Colonic mucosa (tissue), 4 donors: ENCODE data around the gene GAPVD1. TPM values are rescaled to one million over a fixed set of nuclear protein-coding genes. Genes with fewer than 3 reads are reported as not detected.

Source experiments
- DNase-seq: peaks from one replicate; pipeline ENCODE4 v3.0.0-alpha.2; 2020
- H3K27ac ChIP-seq: fragments of 200-600 bp; one replicate; pipeline ENCODE4 v1.8.0; 2021
- H3K27me3 ChIP-seq: fragments of 200-600 bp; one replicate; pipeline ENCODE4 v1.8.0; 2021
- H3K36me3 ChIP-seq: fragments of 200-600 bp; one replicate; pipeline ENCODE4 v1.8.0; 2021
- H3K4me1 ChIP-seq: fragments of 200-600 bp; one replicate; pipeline ENCODE4 v1.8.0; 2021; ENCODE audit warnings: mild to moderate bottlenecking
- H3K4me3 ChIP-seq: fragments of 200-600 bp; one replicate; pipeline ENCODE4 v1.8.0; 2021
- H3K9ac ChIP-seq, 2 donors: one replicate each; pipeline ENCODE4 v1.7.0; 2013; ENCODE audit warnings: control low read depth in 2 of 2, low read depth in 2 of 2, low read length in 2 of 2
- H3K9me3 ChIP-seq: fragments of 200-600 bp; one replicate; pipeline ENCODE4 v1.8.0; 2021
- CTCF ChIP-seq: fragments of 200-600 bp; IDR thresholded peaks from one replicate; pipeline ENCODE4 v1.8.0; 2022; ENCODE audit warnings: antibody characterized with exemption, mild to moderate bottlenecking
- intact Hi-C: fragments of 100-400 bp; cut with DNase I; formaldehyde crosslinking; loops from one replicate; pipeline ENCODE4 v1.14.1; 2022
- total RNA-seq, 2 donors: library from RNA; stranded (reverse); fragmentation: NEBNext Ultra II Directional in 1 of 2; extraction: Animal tissue kit (Norgen Biotek cat#: 25700) in 1 of 2; gene quantifications; one replicate each; pipeline ENCODE4 v1.2.1, GENCODE V29; 2021
- donor health status: healthy.
- donor health status: DM: no; HTN: no; CAD: no.
- donor health status: DM: no; HTN: no; CAD: no.

The GAPVD1 gene
- total RNA-seq, 2 donors from 2014 or later = 38.9 to 42.0 TPM

- Histone ChIP-seq H3K4me3 (no peak overlapping the region), H3K36me3 (no peaks in the 10 kb centered on the region), H3K9me3 (no peaks in the 10 kb centered on the region), H3K27ac (no peak overlapping the region), H3K4me1 (no peaks in the 10 kb centered on the region), H3K9ac (no peak overlapping the region), H3K27me3 (no peaks in the 10 kb centered on the region)
- DNase-seq = no peak
- TF ChIP-seq CTCF = no peak
- intact Hi-C loops = no loop called here
These were observed 34.0 kb downstream of the GAPVD1 start for GRCh38 chr9:125295657-125296056.

DNA sequence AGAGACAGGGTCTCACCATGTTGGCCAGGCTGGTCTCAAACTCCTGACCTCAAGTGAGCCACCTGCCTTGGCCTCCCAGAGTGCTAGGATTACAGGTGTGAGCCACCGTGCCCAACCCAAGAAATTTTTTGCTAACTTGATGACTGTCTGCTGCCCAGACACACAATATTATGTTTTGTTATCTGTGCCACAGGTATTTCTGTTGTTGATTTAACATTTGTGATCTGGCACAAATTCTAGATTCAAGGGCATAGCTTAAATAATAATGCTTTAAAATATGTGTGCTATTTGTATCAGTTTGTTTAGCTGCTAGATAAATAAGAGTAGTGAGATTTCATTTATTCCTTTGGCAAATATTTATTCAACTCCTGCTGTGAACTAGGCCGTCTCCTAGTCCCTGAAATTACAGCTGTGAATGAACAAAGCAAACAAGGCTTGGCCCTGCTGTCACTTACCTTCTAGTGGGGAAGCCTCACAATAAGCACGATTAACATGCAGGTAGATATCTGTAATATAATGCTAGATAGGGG lies 35.3 kb downstream of the GAPVD1 start:
- Histone ChIP-seq H3K36me3 (peaks cover 2% of the 10 kb centered on the region), H3K4me3 (no peak overlapping the region), H3K9me3 (no peaks in the 10 kb centered on the region), H3K27me3 (no peaks in the 10 kb centered on the region), H3K4me1 (no peaks in the 10 kb centered on the region), H3K9ac (no peak overlapping the region), H3K27ac (no peak overlapping the region)
- peak; percentile 18 for DNase-seq
- TF ChIP-seq CTCF = no peak
- intact Hi-C loops = no loop called here

DNA sequence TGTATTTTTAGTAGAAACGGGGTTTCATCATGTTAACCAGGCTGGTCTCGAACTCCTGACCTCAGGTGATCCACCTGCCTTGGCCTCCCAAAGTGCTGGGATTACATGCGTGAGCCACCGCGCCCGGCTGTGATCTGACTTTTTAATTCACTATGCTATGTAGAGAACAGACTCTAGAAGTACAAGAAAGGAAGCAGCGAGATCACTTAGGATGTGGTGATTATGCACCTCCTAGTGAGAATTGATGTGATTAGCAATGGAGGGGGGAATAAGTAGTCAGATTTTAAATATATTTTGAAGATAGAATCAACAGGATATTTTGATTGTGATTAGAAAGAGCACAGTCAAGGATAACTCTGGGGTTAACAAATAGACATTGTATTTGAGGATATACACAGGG lies 36.3 kb downstream of the GAPVD1 start:
- no peak for DNase-seq
- Histone ChIP-seq H3K9me3 (no peaks in the 10 kb centered on the region), H3K27me3 (no peaks in the 10 kb centered on the region), H3K4me1 (no peaks in the 10 kb centered on the region), H3K27ac (no peak overlapping the region), H3K36me3 (peaks cover 8% of the 10 kb centered on the region), H3K9ac (no peak overlapping the region), H3K4me3 (no peak overlapping the region)
- no peak for TF ChIP-seq CTCF
- intact Hi-C loops = no loop called here

- Histone ChIP-seq H3K27me3 (no peaks in the 10 kb centered on the region), H3K36me3 (peaks cover 8% of the 10 kb centered on the region), H3K9ac (no peak overlapping the region), H3K4me1 (no peaks in the 10 kb centered on the region), H3K4me3 (no peak overlapping the region), H3K9me3 (no peaks in the 10 kb centered on the region), H3K27ac (no peak overlapping the region)
- no peak for TF ChIP-seq CTCF
- no peak for DNase-seq
- intact Hi-C loops = no loop called here
These were observed 40.6 kb downstream of the GAPVD1 start for GRCh38 chr9:125302241-125302640.

GRCh38 chr9:125304273-125304672 lies 42.6 kb downstream of the GAPVD1 start:
- intact Hi-C loops = no loop called here
- Histone ChIP-seq H3K4me1 (no peaks in the 10 kb centered on the region), H3K36me3 (peaks cover 8% of the 10 kb centered on the region), H3K9me3 (no peaks in the 10 kb centered on the region), H3K27me3 (no peaks in the 10 kb centered on the region), H3K4me3 (no peak overlapping the region), H3K9ac (no peak overlapping the region), H3K27ac (no peak overlapping the region)
- TF ChIP-seq CTCF = no peak
- DNase-seq = no peak
